Measurements from ENCODE around the gene GFM2.
"Not testable (repeated sequence)": the region's sequence is repeated elsewhere in the genome, so short reads cannot be mapped to it uniquely, and the experiment has no call there.

GFM2 gene

DNA sequence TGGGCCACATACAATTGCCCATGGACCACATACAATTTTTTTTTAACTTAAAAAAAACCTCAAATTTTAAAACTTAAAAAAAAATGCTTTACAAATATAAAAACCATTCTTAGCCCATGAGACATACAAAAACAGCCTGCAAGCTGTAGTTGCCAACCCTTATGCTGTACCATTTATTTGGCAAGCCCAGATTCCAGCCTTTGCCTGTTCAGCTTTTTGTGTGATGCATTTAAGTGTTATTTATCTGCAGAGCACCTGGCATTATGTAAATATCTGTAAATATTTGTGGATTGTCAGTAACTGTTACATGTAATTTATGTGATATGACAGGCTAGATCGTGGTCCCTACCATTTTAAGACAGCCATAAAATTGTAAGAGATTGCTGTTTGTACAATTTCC is 49.3 kb downstream of the GFM2 start:
- DNase-seq (ENCODE audit: low spot score), result no peak

- no peak for DNase-seq (ENCODE audit: low spot score)
Measured at GRCh38 chr5:74693191-74693590, 73.7 kb downstream of the GFM2 start.

- no peak for DNase-seq (ENCODE audit: low spot score)
Measured at GRCh38 chr5:74686962-74687751, 79.8 kb downstream of the GFM2 start.

DNA sequence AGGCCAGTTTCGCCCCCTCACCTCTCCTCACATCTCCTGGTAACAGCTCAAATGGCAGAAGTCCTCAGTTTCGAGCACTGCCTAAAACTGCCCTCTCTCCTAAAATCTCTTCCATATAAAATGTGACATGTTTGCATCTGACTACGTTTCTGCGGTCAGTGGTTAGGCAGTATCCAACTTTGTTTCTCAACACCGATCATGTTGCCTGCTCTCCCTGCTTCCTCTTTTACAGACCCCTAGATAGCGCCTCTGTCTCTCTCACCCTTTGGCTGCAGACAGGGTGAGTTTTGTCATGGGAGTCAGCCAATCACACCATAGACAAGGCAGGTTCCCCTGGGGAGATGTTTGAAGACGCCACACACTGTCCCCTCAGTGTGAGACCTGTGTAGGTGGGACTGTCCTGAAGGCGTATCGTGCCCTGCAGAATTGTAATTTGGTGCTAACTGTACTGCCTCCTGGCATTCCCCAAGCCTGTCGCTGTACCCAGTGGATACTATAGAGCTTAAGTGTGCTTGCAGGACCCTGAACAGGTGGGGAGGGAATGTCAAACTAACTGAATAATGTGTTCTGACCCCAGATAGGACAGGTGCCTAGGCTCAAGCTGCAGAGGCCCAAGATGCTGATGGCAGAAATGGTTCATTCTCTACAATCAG is 80.8 kb downstream of the GFM2 start:
- no peak for DNase-seq (ENCODE audit: low spot score)

DNA sequence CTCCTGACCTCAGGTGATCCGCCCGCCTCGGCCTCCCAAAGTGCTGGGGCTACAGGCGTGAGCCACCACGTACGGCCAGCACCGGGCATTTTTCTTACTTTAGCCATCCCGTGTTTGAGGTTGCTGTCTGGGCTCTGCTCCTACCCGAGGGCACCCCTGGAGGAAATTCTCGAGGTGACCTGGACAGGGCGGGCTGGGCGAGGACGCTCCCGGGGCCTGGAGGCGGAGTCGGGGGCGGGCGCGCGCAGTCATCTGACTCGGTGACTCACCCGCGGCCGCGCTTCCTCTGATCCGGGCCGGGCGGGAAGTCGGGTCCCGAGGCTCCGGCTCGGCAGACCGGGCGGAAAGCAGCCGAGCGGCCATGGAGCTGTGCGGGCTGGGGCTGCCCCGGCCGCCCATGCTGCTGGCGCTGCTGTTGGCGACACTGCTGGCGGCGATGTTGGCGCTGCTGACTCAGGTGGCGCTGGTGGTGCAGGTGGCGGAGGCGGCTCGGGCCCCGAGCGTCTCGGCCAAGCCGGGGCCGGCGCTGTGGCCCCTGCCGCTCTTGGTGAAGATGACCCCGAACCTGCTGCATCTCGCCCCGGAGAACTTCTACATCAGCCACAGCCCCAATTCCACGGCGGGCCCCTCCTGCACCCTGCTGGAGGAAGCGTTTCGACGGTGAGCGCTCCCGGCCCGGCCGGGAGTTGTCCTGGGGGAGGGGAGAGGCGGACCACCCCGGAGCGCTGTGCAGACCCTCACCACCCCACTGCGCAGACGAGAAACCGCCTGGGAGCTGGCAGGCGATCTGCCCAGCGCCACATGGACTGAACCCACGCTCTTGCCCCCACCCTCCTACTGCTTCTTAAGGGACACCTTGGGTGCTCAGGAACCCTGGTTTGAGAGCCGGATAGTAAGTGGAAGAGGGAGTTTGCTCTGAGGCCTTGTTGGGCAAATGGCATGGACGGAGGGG is 81.7 kb downstream of the GFM2 start, which contains the start of gene HEXB:
Gene HEXB (plus strand): TSS at position 334 of the 952 bp plus-strand sequence. CDS start 28 bp downstream, at position 362.
- DNase-seq (ENCODE audit: low spot score), result peak; percentile 72

DNA sequence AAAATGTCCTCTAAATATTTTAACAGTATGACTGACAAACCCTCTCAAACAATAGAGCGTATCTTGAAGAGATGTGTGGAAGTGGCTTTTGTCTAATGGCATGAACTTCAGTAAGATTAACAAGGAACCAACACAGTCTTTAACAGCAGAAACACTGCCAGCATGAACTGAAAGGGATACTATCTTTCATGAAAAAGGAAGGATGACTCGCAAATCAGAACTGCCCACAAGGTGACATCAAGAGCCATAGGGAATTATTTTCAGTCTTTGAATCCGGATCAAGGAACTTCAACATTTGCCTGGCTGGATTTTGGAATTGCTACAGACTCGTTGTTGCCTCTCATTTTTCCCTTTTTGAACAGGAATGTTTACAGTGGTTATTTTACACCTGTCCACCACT is 87.0 kb downstream of the GFM2 start:
- no peak for DNase-seq (ENCODE audit: low spot score)

GRCh38 chr5:74679300-74679699 is 87.6 kb downstream of the GFM2 start:
- not testable (repeated sequence) for DNase-seq (ENCODE audit: low spot score)

- not testable (repeated sequence) for DNase-seq (ENCODE audit: low spot score)
Measured at GRCh38 chr5:74678123-74678522, 88.8 kb downstream of the GFM2 start.

GRCh38 chr5:74676466-74676865 is 90.5 kb downstream of the GFM2 start:
- not testable (repeated sequence) for DNase-seq (ENCODE audit: low spot score)

DNA sequence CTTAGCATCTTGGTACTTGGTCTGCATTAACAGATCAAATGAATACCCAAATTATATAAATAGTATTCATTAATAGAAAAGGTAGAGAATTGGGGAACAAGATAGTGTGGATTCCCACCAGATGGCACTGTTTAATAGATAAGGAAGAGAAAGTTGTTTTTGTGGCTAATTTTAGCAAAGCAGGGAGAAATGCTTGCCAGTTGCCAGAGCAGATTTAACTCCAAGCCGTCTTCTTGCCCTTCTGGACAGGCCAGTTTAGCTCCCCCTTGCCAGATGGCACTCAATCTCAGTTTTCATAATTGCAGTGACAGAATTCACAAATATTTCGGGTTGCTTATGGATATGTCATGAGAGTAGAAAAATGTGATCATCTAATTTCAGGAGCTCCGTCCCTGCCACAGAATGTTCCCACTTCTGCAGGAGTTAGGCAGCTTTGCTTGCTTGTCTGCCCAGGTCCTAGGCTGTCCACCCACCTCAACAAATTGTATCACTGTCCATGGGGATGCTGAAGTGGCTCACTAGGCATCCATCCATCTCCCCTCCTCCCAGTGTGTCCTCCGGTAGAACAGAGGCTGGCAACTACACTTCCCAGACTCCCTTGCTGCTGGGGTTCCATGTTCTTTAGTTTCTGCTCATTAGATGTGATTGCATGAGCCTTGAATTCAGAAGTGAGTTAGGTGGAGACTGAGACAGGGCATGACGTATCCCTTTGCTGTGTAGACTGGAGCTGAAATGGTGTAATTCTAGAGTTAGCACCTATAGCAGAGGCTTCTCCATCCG is 93.7 kb downstream of the GFM2 start:
- DNase-seq (ENCODE audit: low spot score), result no peak

- no peak for DNase-seq (ENCODE audit: low spot score)
Measured at GRCh38 chr5:74672215-74672877, 94.6 kb downstream of the GFM2 start.

All from HuH-7.5 (cell line).